Cardiac muscle cell (in vitro differentiated cells and primary cell): ENCODE measurements around the gene WDR12. TPM values are rescaled to one million over a fixed set of nuclear protein-coding genes. Genes with fewer than 3 reads are reported as not detected.
"Not testable (repeated sequence)": the region's sequence is repeated elsewhere in the genome, so short reads cannot be mapped to it uniquely, and the experiment has no call there.

Source experiments
- DNase-seq, 2 donors: peaks; one replicate each; pipeline versions ENCODE4 v3.0.0 to v3.0.0-alpha.2; 2010 to 2017; ENCODE audit warnings: low read depth in 1 of 2, low spot score in 1 of 2
- H3K27ac ChIP-seq: fragments of 200-600 bp; sonication (generic); 2 replicates; pipeline ENCODE4 v1.5.1; 2016
- H3K27me3 ChIP-seq: fragments of 200-600 bp; sonication (generic); 2 replicates; pipeline ENCODE4 v1.6.0; 2016; ENCODE audit warnings: control low read depth
- H3K36me3 ChIP-seq: fragments of 200-600 bp; sonication (generic); 2 replicates; pipeline ENCODE4 v1.5.1; 2016; ENCODE audit warnings: control low read depth
- H3K4me1 ChIP-seq: fragments of 200-600 bp; sonication (generic); 2 replicates; pipeline ENCODE4 v1.8.1; 2017; ENCODE audit warnings: low read depth, mild to moderate bottlenecking, mixed run types
- H3K4me3 ChIP-seq: fragments of 200-600 bp; sonication (generic); 2 replicates; pipeline ENCODE4 v1.5.1; 2016; ENCODE audit warnings: mild to moderate bottlenecking
- H3K9me3 ChIP-seq: fragments of 200-600 bp; sonication (generic); 2 replicates; pipeline ENCODE4 v1.5.1; 2017; ENCODE audit warnings: low read depth, mild to moderate bottlenecking, control low read depth
- polyA plus RNA-seq: library from polyadenylated mRNA; unstranded; fragments of >200 nt; fragmentation: Nextera tagmentation; extraction: Ambion mirVana; gene quantifications from 2 replicates; pipeline ENCODE4 v1.2.1, GENCODE V29; 2016
- total RNA-seq: library from RNA; depleted of rRNA; stranded (reverse); fragments of >200 nt; gene quantifications from 2 replicates; pipeline ENCODE4 v1.2.3, GENCODE V29; 2016
- TF ChIP-seq, protein P1 (sequence below): IDR thresholded peaks from 2 replicates; pipeline ENCODE4 v1.5.1; 2012; ENCODE audit warnings: low read depth, mild to moderate bottlenecking, low read length

Gene WDR12
- total and polyA plus RNA-seq, 2 experiments from 2014 or later: 24.0 to 76.3 TPM

DNA sequence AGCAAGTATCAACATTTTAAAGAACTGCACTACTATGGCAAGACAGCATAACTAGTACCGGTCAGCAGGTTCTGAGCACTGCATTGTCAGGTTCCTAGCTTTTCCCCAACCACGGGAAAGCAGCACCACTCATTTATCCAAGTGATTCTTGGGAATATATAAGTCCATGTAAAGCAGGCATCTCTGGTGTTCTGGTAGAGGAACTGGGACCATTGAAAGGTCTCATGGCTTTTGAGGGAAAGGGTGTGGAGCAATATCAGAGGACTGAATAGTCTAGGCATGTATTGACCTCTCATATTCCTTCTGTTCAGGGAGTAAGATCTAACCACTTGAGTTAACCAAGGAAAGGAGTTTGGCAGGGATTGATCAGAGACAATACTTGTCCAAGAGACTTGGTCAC, 33.8 kb downstream of the WDR12 start:
- TF ChIP-seq, protein P1, sequence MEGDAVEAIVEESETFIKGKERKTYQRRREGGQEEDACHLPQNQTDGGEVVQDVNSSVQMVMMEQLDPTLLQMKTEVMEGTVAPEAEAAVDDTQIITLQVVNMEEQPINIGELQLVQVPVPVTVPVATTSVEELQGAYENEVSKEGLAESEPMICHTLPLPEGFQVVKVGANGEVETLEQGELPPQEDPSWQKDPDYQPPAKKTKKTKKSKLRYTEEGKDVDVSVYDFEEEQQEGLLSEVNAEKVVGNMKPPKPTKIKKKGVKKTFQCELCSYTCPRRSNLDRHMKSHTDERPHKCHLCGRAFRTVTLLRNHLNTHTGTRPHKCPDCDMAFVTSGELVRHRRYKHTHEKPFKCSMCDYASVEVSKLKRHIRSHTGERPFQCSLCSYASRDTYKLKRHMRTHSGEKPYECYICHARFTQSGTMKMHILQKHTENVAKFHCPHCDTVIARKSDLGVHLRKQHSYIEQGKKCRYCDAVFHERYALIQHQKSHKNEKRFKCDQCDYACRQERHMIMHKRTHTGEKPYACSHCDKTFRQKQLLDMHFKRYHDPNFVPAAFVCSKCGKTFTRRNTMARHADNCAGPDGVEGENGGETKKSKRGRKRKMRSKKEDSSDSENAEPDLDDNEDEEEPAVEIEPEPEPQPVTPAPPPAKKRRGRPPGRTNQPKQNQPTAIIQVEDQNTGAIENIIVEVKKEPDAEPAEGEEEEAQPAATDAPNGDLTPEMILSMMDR: no peak
- no peak for DNase-seq
- Histone ChIP-seq H3K4me3 (no peak overlapping the region), H3K27ac (no peak overlapping the region), H3K27me3 (no peaks in the 10 kb centered on the region), H3K9me3 (no peaks in the 10 kb centered on the region), H3K36me3 (peaks cover 26% of the 10 kb centered on the region), H3K4me1 (no peaks in the 10 kb centered on the region)

DNA sequence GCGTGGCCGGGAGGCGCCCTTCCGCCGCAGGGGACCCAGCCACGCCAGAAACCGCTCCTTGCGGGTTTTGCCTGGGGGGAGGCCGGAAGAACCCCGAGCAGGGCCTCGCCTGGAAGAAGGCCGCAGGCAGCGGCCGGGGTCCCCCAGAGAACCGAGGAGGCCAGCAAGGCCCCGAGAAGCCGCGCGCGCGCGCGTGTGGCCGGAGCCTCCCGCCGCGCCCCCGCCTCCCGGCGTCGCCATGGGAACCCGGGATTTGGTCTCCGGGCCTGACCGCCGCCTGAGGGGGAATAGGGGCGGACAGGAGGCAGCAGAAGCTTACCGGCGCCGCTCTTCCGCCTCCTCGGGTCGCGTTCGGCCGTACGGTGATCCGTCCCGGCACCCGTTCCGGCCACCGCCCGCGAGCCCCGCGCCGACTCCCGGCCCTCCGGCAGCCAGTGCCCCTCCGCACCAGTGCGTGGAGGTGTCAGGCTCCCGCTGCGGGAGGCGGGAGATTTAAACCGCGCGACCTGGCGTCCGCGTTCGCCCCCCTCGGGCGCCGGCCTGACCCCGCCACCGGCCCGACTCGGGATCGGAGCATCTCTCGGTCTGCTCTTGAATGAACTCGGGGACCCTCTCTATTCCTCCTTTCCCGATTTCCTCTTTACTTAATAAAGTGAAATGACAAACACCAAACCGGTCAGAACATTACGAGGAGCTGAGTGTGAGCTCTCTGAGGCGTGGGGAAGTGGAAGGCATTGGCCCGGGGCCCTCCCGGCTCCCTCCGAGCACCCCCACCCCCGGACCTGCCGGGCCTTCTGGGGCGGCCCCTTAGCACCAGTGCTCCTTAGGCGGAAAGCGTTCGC, 40.0 kb downstream of the WDR12 start, which contains the start of gene ICA1L:
ICA1L (minus strand) TSS at position 467 of the 842 bp plus-strand sequence. CDS start 42,757 bp downstream, outside the sequence.
- Histone ChIP-seq H3K27me3 (no peaks in the 10 kb centered on the region), H3K4me1 (no peaks in the 10 kb centered on the region), H3K27ac (peak within 1 kb of the TSS; percentile 85), H3K36me3 (no peaks in the 10 kb centered on the region), H3K4me3 (peak within 1 kb of the TSS; percentile 83), H3K9me3 (no peaks in the 10 kb centered on the region)
- peak; percentile 68 to 82 for DNase-seq
- TF ChIP-seq, protein P1: no peak

DNA sequence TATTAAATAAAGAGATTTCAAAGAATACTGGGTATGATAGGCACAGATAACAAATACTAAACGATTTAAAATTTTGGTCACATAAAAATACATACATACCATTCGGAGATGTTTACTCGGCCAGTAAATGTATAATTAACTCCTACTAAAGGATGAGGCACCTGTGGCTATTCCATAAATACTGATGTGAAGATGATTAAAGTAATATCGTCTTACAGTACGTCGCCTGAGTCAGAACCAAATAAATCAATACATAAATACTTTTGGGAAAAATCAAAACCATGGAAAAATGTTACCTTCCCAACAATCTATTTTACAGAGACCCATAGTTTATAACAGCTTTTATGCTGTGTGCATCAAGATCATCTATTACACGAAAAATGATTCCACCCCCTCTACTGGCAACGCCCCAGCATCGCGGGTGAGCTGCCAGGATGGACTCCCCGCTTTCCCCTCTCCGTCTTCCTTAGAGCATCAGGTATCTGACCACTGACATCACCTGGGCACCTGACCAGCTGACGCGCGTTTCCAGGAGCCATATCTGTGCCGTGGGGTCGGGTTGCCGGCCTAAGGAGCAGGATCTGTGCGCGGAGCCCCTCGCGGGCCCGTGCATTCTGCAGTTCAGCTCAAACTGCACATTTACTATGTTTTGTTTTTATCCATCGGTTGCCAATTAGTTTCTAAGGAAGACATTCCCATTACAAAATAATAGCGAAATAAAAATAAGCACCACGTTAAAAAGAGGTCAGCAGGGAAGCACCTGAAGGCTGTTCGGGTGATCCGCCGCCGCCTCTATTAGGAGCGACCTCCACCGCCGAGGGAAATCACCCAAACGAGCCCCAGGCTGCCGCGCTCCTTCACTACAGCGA, 40.8 kb downstream of the WDR12 start:
- peak overlapping the region; percentile 83 for H3K4me3 ChIP-seq
- H3K4me1 ChIP-seq: no peaks in the 10 kb centered on the region
- H3K9me3 ChIP-seq: no peaks in the 10 kb centered on the region
- H3K27ac ChIP-seq: peak overlapping the region; percentile 85
- H3K36me3 ChIP-seq: no peaks in the 10 kb centered on the region
- no peaks in the 10 kb centered on the region for H3K27me3 ChIP-seq
- TF ChIP-seq, protein P1: peak; percentile 52
- DNase-seq: peak; percentile 60 to 65

DNA sequence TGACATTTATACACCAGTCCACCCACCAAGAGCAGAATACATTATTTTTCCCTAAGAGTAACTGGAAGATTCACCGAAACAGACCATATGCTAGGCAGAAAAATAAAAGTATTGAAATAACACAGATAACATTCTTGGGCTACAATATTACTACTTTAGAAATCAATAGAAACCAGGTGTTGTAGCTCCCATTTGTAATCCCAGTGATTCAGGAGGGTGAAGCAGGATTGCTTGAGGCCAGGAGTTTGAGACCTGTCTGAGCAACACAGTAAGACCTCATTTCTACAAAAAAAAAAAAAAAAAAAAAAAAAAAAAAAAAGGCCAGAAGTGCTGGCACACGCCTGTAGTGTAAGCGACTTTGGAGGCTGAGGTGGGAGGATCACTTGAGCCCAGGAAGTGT, 49.5 kb downstream of the WDR12 start:
- Histone ChIP-seq H3K4me1 (no peaks in the 10 kb centered on the region), H3K27me3 (no peaks in the 10 kb centered on the region), H3K36me3 (no peaks in the 10 kb centered on the region), H3K27ac (no peak overlapping the region), H3K4me3 (no peak overlapping the region), H3K9me3 (no peaks in the 10 kb centered on the region)
- DNase-seq: no peak
- TF ChIP-seq, protein P1: no peak

DNA sequence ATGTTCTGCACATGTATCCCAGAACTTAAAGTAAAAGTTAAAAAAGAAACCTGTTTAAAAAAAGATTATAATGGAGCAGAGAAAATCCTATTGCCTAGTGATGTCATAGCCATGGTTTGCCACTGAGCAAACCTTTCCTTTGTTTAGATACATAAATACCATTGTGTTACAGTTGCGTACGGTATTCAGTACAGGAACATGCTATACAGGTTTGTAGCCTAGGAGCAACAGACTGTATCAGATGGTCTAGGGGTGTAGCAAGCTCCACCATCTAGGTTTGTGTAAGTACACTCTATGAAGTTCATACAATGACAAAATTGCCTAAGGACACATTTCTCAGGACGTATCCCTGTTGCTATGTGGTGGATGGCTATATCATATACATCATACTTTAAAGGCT, 52.9 kb downstream of the WDR12 start:
- Histone ChIP-seq H3K4me1 (no peaks in the 10 kb centered on the region), H3K9me3 (no peaks in the 10 kb centered on the region), H3K4me3 (no peak overlapping the region), H3K36me3 (no peaks in the 10 kb centered on the region), H3K27ac (no peak overlapping the region), H3K27me3 (no peaks in the 10 kb centered on the region)
- DNase-seq: no peak
- TF ChIP-seq, protein P1: no peak

DNA sequence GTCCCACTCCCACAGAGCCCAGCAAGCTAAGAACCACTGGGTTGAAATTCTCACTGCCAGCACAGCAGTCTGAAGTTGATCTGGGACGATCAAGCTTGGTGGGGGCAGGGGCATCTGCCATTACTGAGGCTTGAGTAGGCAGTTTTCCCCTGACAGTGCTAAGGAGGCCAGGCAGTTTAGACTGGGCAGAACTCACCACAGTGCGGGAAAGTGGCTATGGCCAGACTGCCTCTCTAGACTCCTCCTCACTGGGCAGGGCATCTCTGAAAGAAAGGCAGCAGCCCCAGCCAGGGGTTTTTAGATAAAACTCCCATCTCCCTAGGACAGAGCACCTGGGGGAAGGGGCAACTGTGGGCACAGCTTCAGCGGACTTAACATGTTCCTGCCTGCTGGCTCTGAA, 62.1 kb downstream of the WDR12 start:
- not testable (repeated sequence) for DNase-seq, H3K27me3 ChIP-seq, H3K27ac ChIP-seq, H3K4me3 ChIP-seq, H3K4me1 ChIP-seq, H3K36me3 ChIP-seq, H3K9me3 ChIP-seq
